BLaER1 (cell line): ENCODE measurements around the gene CTDP1.
"Not testable (repeated sequence)": the region's sequence is repeated elsewhere in the genome, so short reads cannot be mapped to it uniquely, and the experiment has no call there.

Experiments
- H3K27ac ChIP-seq: shearing (Covaris generic); formaldehyde crosslinking; 2 replicates; pipeline ENCODE4 v1.8.1; 2022
- H3K27me3 ChIP-seq: shearing (Covaris generic); formaldehyde crosslinking; 2 replicates; pipeline ENCODE4 v1.8.1; 2022
- H3K36me3 ChIP-seq: shearing (Covaris generic); formaldehyde crosslinking; 2 replicates; pipeline ENCODE4 v1.8.1; 2022
- H3K4me1 ChIP-seq: shearing (Covaris generic); formaldehyde crosslinking; 2 replicates; pipeline ENCODE4 v1.8.1; 2022
- H3K4me2 ChIP-seq: shearing (Covaris generic); formaldehyde crosslinking; 2 replicates; pipeline ENCODE4 v1.8.1; 2022
- H3K4me3 ChIP-seq: shearing (Covaris generic); formaldehyde crosslinking; 2 replicates; pipeline ENCODE4 v1.8.1; 2022
- H3K9ac ChIP-seq: shearing (Covaris generic); formaldehyde crosslinking; 2 replicates; pipeline ENCODE4 v1.8.1; 2022
- H3K9me3 ChIP-seq: shearing (Covaris generic); formaldehyde crosslinking; 2 replicates; pipeline ENCODE4 v1.8.1; 2022
- H4K20me1 ChIP-seq: shearing (Covaris generic); formaldehyde crosslinking; 2 replicates; pipeline ENCODE4 v1.8.1; 2022
- Cebpa-rat ChIP-seq: shearing (Covaris generic); IDR thresholded peaks from 2 replicates; pipeline ENCODE4 v1.8.1; 2022

The CTDP1 gene

GRCh38 chr18:79690071-79690470 lies 10.5 kb downstream of the CTDP1 start:
- no peak for TF ChIP-seq Cebpa-rat
- no peaks in the 10 kb centered on the region for H3K9me3 ChIP-seq
- no peak overlapping the region for H3K4me3 ChIP-seq
- peaks cover 9% of the 10 kb centered on the region; the same call in 1 of the 2 replicates for H3K36me3 ChIP-seq
- peaks cover 32% of the 10 kb centered on the region for H3K4me1 ChIP-seq
- H3K27me3 ChIP-seq: no peaks in the 10 kb centered on the region
- H3K27ac ChIP-seq: no peak overlapping the region
- H3K9ac ChIP-seq: no peak overlapping the region
- peaks cover 94% of the 10 kb centered on the region for H4K20me1 ChIP-seq
- H3K4me2 ChIP-seq: no peak overlapping the region

GRCh38 chr18:79690586-79691482 lies 11.2 kb downstream of the CTDP1 start:
- no peaks in the 10 kb centered on the region for H3K27me3 ChIP-seq
- H3K36me3 ChIP-seq: peaks cover 11% of the 10 kb centered on the region
- H3K4me3 ChIP-seq: no peak overlapping the region
- H4K20me1 ChIP-seq: peaks cover 94% of the 10 kb centered on the region
- H3K4me1 ChIP-seq: peaks cover 39% of the 10 kb centered on the region
- peak overlapping the region; percentile 27 for H3K4me2 ChIP-seq
- no peak overlapping the region for H3K9ac ChIP-seq
- H3K9me3 ChIP-seq: no peaks in the 10 kb centered on the region
- TF ChIP-seq Cebpa-rat: no peak
- H3K27ac ChIP-seq: no peak overlapping the region

GRCh38 chr18:79692056-79692455 lies 12.5 kb downstream of the CTDP1 start:
- peaks cover 94% of the 10 kb centered on the region for H4K20me1 ChIP-seq
- H3K4me1 ChIP-seq: peaks cover 41% of the 10 kb centered on the region
- no peak overlapping the region for H3K27ac ChIP-seq
- H3K27me3 ChIP-seq: no peaks in the 10 kb centered on the region
- peaks cover 23% of the 10 kb centered on the region for H3K36me3 ChIP-seq
- no peak overlapping the region for H3K4me2 ChIP-seq
- no peak overlapping the region for H3K4me3 ChIP-seq
- H3K9me3 ChIP-seq: no peaks in the 10 kb centered on the region
- TF ChIP-seq Cebpa-rat: no peak
- no peak overlapping the region for H3K9ac ChIP-seq

GRCh38 chr18:79692886-79693285 lies 13.3 kb downstream of the CTDP1 start:
- Histone ChIP-seq H3K9me3 (no peaks in the 10 kb centered on the region), H3K4me3 (no peak overlapping the region), H3K36me3 (peaks cover 27% of the 10 kb centered on the region), H4K20me1 (peaks cover 95% of the 10 kb centered on the region), H3K27ac (no peak overlapping the region), H3K27me3 (no peaks in the 10 kb centered on the region), H3K9ac (no peak overlapping the region), H3K4me2 (no peak overlapping the region), H3K4me1 (peaks cover 41% of the 10 kb centered on the region)
- no peak for TF ChIP-seq Cebpa-rat

- Histone ChIP-seq H3K9me3 (no peaks in the 10 kb centered on the region), H3K27me3 (no peaks in the 10 kb centered on the region), H3K4me2 (peak overlapping the region; percentile 68), H3K27ac (no peak overlapping the region), H3K36me3 (peaks cover 34% of the 10 kb centered on the region), H4K20me1 (peaks cover 95% of the 10 kb centered on the region), H3K4me3 (no peak overlapping the region), H3K4me1 (peaks cover 41% of the 10 kb centered on the region), H3K9ac (no peak overlapping the region)
- no peak for TF ChIP-seq Cebpa-rat
Measured at GRCh38 chr18:79693561-79694205, 14.1 kb downstream of the CTDP1 start.

- H4K20me1 ChIP-seq: peaks cover 95% of the 10 kb centered on the region
Measured at GRCh38 chr18:79694206-79694894, 14.7 kb downstream of the CTDP1 start.

GRCh38 chr18:79694895-79695213 lies 15.3 kb downstream of the CTDP1 start:
- H3K36me3 ChIP-seq: peaks cover 46% of the 10 kb centered on the region
- H3K4me2 ChIP-seq: peak overlapping the region; percentile 68
- no peak for TF ChIP-seq Cebpa-rat
- no peaks in the 10 kb centered on the region for H3K9me3 ChIP-seq
- H3K4me1 ChIP-seq: peaks cover 41% of the 10 kb centered on the region
- H3K27ac ChIP-seq: no peak overlapping the region
- H3K9ac ChIP-seq: peak overlapping the region; percentile 11; the same call in 1 of the 2 replicates
- H3K4me3 ChIP-seq: no peak overlapping the region
- H3K27me3 ChIP-seq: no peaks in the 10 kb centered on the region
- peaks cover 95% of the 10 kb centered on the region for H4K20me1 ChIP-seq

More at GRCh38 chr18:79694206-79694894, 14.7 kb downstream of the CTDP1 start:
- H3K27me3 ChIP-seq, H3K4me3 ChIP-seq, H3K27ac ChIP-seq, H3K9me3 ChIP-seq: not testable (repeated sequence)
- Histone ChIP-seq H3K9ac (peak overlapping the region; percentile 11; the same call in 1 of the 2 replicates), H3K36me3 (peaks cover 41% of the 10 kb centered on the region), H3K4me1 (peaks cover 41% of the 10 kb centered on the region), H3K4me2 (peak overlapping the region; percentile 68)

GRCh38 chr18:79695269-79695668 lies 15.7 kb downstream of the CTDP1 start:
- H3K9ac ChIP-seq: peak overlapping the region; percentile 11; the same call in 1 of the 2 replicates
- peak overlapping the region; percentile 68 for H3K4me2 ChIP-seq
- no peak overlapping the region for H3K27ac ChIP-seq
- no peaks in the 10 kb centered on the region for H3K27me3 ChIP-seq
- H3K4me3 ChIP-seq: no peak overlapping the region
- H3K4me1 ChIP-seq: peaks cover 41% of the 10 kb centered on the region
- H3K36me3 ChIP-seq: peaks cover 50% of the 10 kb centered on the region
- H3K9me3 ChIP-seq: no peaks in the 10 kb centered on the region
- no peak for TF ChIP-seq Cebpa-rat
- peaks cover 95% of the 10 kb centered on the region for H4K20me1 ChIP-seq

GRCh38 chr18:79695856-79696850 lies 16.6 kb downstream of the CTDP1 start:
- TF ChIP-seq Cebpa-rat: no peak
- H4K20me1 ChIP-seq: peaks cover 93% of the 10 kb centered on the region
- H3K27ac ChIP-seq: no peak overlapping the region

More at GRCh38 chr18:79695856-79696850, 16.6 kb downstream of the CTDP1 start:
- peak overlapping the region; percentile 68 for H3K4me2 ChIP-seq
- H3K9ac ChIP-seq: no peak overlapping the region
- H3K27me3 ChIP-seq: no peaks in the 10 kb centered on the region
- H3K4me3 ChIP-seq: no peak overlapping the region
- peaks cover 59% of the 10 kb centered on the region for H3K36me3 ChIP-seq
- peaks cover 32% of the 10 kb centered on the region for H3K4me1 ChIP-seq
- 0 out of 2 replicates have a peak, but pooled peaks cover 3% of the 10 kb centered on the region for H3K9me3 ChIP-seq
